SK-N-SH treated with all-trans-retinoic acid at 6 μM for 48 hours (cell line): Measurements from ENCODE around the gene KIAA1217.

Experiments
- ATAC-seq: fragments of 200-7000 bp; cut with Tn5 transposase; 3 replicates; pipeline ENCODE4 v1.9.1; 2020; ENCODE audit warnings: mild to moderate bottlenecking, moderate library complexity
- BACH2 ChIP-seq: fragments of 250-450 bp; sonication (Bioruptor Pico); IDR thresholded peaks from 2 replicates; pipeline ENCODE4 v1.9.0; 2021; ENCODE audit warnings: mild to moderate bottlenecking, borderline replicate concordance
- ESRRG ChIP-seq: fragments of 250-450 bp; sonication (Bioruptor Pico); IDR thresholded peaks from 2 replicates; pipeline ENCODE4 v1.6.1; 2021; ENCODE audit warnings: mild to moderate bottlenecking
- GLIS3 ChIP-seq: fragments of 250-450 bp; sonication (Bioruptor Pico); IDR thresholded peaks from 2 replicates; pipeline ENCODE4 v1.5.0; 2020; ENCODE audit warnings: mild to moderate bottlenecking, moderate library complexity
- ISL1 ChIP-seq: fragments of 250-450 bp; sonication (Bioruptor Pico); IDR thresholded peaks from 2 replicates; pipeline ENCODE4 v2.1.2; 2022; ENCODE audit warnings: mild to moderate bottlenecking, moderate library complexity
- PPARA ChIP-seq: fragments of 250-450 bp; sonication (Bioruptor Pico); IDR thresholded peaks from 2 replicates; pipeline ENCODE4 v1.5.0; 2020; ENCODE audit warnings: mild to moderate bottlenecking, borderline replicate concordance
- SNAI2 ChIP-seq: fragments of 250-450 bp; sonication (Bioruptor Pico); IDR thresholded peaks from 2 replicates; pipeline ENCODE4 v1.5.0; 2020; ENCODE audit warnings: mild to moderate bottlenecking, moderate library complexity
- TOX ChIP-seq: fragments of 250-450 bp; sonication (Bioruptor Pico); IDR thresholded peaks from 2 replicates; pipeline ENCODE4 v1.8.0; 2021; ENCODE audit warnings: mild to moderate bottlenecking, moderate library complexity, borderline replicate concordance
- ZC3H10 ChIP-seq: fragments of 250-450 bp; sonication (Bioruptor Pico); IDR thresholded peaks from 2 replicates; pipeline ENCODE4 v1.5.1; 2021; ENCODE audit warnings: mild to moderate bottlenecking, moderate library complexity
- ZFP3 ChIP-seq: fragments of 250-450 bp; sonication (Bioruptor Pico); IDR thresholded peaks from 2 replicates; pipeline ENCODE4 v1.5.0; 2020; ENCODE audit warnings: mild to moderate bottlenecking, moderate library complexity
- ZFP30 ChIP-seq: fragments of 450-650 bp; formaldehyde crosslinking; IDR thresholded peaks from 2 replicates; pipeline ENCODE4 v1.5.0; 2022; ENCODE audit warnings: mild to moderate bottlenecking, moderate library complexity
- ZNF70 ChIP-seq: fragments of 450-650 bp; formaldehyde crosslinking; IDR thresholded peaks from 2 replicates; pipeline ENCODE4 v1.5.0; 2020; ENCODE audit warnings: mild to moderate bottlenecking, moderate library complexity
- ZNF8 ChIP-seq: fragments of 450-650 bp; formaldehyde crosslinking; IDR thresholded peaks from 2 replicates; pipeline ENCODE4 v1.5.0; 2020; ENCODE audit warnings: mild to moderate bottlenecking, moderate library complexity
- TF ChIP-seq, protein P1 (sequence below): fragments of 250-450 bp; sonication (Bioruptor Pico); IDR thresholded peaks from 2 replicates; pipeline ENCODE4 v1.5.0; 2020; ENCODE audit warnings: mild to moderate bottlenecking, moderate library complexity
- TF ChIP-seq, protein P2 (sequence below): fragments of 250-450 bp; sonication (Bioruptor Pico); IDR thresholded peaks from 2 replicates; pipeline ENCODE4 v1.5.1; 2020; ENCODE audit warnings: low read depth, mild to moderate bottlenecking, moderate library complexity
- TF ChIP-seq, protein P3 (sequence below): fragments of 250-450 bp; sonication (Bioruptor Pico); IDR thresholded peaks from 2 replicates; pipeline ENCODE4 v1.8.0; 2021; ENCODE audit warnings: low read depth, mild to moderate bottlenecking, moderate library complexity, borderline replicate concordance
- TF ChIP-seq, protein P4 (sequence below): fragments of 250-450 bp; sonication (Bioruptor Pico); IDR thresholded peaks from 2 replicates; pipeline ENCODE4 v1.5.1; 2021; ENCODE audit warnings: mild to moderate bottlenecking, moderate library complexity

KIAA1217 gene

DNA sequence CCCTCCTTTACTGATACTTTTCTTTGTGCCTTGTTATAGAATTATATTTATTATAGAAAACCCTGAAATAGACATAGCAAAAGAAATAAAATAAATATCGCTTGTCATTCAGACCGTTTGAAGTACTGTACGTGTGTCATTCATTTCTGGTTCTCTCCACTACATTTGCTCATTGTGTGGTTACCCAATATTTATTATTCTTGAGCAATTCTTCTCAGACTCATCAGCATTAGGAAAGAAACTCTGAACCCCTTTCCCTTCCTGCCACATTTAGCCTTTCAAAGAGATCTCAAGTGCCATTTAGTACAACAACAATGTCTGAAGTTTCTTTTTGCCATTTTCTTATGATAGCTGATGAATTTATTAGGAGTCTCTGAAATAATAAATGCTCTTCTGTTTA, 154.1 kb downstream of the KIAA1217 start:
- ATAC-seq = no peak
- TF ChIP-seq ZFP30 (CRISPR knock-in tag) = no peak
- TF ChIP-seq, protein P1, sequence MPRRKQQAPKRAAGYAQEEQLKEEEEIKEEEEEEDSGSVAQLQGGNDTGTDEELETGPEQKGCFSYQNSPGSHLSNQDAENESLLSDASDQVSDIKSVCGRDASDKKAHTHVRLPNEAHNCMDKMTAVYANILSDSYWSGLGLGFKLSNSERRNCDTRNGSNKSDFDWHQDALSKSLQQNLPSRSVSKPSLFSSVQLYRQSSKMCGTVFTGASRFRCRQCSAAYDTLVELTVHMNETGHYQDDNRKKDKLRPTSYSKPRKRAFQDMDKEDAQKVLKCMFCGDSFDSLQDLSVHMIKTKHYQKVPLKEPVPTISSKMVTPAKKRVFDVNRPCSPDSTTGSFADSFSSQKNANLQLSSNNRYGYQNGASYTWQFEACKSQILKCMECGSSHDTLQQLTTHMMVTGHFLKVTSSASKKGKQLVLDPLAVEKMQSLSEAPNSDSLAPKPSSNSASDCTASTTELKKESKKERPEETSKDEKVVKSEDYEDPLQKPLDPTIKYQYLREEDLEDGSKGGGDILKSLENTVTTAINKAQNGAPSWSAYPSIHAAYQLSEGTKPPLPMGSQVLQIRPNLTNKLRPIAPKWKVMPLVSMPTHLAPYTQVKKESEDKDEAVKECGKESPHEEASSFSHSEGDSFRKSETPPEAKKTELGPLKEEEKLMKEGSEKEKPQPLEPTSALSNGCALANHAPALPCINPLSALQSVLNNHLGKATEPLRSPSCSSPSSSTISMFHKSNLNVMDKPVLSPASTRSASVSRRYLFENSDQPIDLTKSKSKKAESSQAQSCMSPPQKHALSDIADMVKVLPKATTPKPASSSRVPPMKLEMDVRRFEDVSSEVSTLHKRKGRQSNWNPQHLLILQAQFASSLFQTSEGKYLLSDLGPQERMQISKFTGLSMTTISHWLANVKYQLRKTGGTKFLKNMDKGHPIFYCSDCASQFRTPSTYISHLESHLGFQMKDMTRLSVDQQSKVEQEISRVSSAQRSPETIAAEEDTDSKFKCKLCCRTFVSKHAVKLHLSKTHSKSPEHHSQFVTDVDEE (CRISPR knock-in tag) = no peak
- no peak for TF ChIP-seq GLIS3 (CRISPR knock-in tag)
- no peak for TF ChIP-seq ZNF8 (CRISPR knock-in tag)
- TF ChIP-seq ZC3H10 (CRISPR knock-in tag) = no peak

DNA sequence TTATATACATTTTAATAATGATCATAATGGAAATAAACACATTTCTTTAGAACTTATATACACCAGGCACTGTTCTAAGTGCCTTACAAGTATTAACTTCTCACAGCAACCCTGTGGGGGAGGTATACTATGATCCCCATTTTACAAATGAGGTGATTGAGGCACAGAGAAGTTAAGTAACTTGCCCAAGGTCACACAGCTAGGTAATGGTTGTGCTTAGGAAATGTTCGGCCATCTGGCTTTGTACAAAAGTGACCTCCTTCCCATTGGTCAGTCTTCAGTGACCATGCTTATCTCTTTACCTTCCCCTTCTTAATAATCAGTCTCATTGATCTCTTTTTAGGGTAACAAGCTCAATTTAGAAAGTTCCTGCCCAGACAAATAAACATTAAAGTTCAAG, 158.8 kb downstream of the KIAA1217 start:
- no peak for ATAC-seq
- TF ChIP-seq BACH2 (CRISPR knock-in tag) (no peak), SNAI2 (CRISPR knock-in tag) (no peak), GLIS3 (CRISPR knock-in tag) (no peak), ZFP3 (CRISPR knock-in tag) (no peak), ZNF70 (CRISPR knock-in tag) (no peak)
- TF ChIP-seq, protein P2, sequence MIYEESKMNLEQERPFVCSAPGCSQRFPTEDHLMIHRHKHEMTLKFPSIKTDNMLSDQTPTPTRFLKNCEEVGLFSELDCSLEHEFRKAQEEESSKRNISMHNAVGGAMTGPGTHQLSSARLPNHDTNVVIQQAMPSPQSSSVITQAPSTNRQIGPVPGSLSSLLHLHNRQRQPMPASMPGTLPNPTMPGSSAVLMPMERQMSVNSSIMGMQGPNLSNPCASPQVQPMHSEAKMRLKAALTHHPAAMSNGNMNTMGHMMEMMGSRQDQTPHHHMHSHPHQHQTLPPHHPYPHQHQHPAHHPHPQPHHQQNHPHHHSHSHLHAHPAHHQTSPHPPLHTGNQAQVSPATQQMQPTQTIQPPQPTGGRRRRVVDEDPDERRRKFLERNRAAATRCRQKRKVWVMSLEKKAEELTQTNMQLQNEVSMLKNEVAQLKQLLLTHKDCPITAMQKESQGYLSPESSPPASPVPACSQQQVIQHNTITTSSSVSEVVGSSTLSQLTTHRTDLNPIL = no peak
- TF ChIP-seq, protein P3, sequence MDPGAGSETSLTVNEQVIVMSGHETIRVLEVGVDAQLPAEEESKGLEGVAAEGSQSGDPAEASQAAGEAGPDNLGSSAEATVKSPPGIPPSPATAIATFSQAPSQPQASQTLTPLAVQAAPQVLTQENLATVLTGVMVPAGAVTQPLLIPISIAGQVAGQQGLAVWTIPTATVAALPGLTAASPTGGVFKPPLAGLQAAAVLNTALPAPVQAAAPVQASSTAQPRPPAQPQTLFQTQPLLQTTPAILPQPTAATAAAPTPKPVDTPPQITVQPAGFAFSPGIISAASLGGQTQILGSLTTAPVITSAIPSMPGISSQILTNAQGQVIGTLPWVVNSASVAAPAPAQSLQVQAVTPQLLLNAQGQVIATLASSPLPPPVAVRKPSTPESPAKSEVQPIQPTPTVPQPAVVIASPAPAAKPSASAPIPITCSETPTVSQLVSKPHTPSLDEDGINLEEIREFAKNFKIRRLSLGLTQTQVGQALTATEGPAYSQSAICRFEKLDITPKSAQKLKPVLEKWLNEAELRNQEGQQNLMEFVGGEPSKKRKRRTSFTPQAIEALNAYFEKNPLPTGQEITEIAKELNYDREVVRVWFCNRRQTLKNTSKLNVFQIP = no peak

DNA sequence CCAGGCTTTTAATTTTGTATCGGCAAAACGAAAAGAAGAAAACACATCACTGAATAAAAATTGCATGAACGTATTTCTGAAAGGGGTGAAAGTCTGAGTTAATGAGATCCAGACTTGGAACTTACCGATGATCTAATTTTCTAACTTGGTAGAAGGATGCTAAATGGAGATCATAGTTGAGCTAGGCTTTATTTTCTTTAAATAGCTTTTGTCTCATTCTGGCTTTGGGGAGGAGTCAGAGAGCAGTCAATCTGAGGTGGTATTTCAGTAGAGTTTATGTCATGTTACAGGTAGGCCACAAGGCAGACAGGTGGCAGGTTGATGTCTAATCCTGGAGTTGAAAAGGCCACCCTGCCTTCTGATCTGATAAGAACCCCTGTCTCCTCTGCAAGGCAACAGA, 161.9 kb downstream of the KIAA1217 start:
- ATAC-seq = no peak
- no peak for TF ChIP-seq TOX (CRISPR knock-in tag)
- TF ChIP-seq, protein P1 (CRISPR knock-in tag) = no peak
- TF ChIP-seq PPARA (CRISPR knock-in tag) = no peak
- TF ChIP-seq SNAI2 (CRISPR knock-in tag) = no peak
- TF ChIP-seq, protein P2 = no peak
- TF ChIP-seq ISL1 (CRISPR knock-in tag) = no peak
- TF ChIP-seq, protein P4, sequence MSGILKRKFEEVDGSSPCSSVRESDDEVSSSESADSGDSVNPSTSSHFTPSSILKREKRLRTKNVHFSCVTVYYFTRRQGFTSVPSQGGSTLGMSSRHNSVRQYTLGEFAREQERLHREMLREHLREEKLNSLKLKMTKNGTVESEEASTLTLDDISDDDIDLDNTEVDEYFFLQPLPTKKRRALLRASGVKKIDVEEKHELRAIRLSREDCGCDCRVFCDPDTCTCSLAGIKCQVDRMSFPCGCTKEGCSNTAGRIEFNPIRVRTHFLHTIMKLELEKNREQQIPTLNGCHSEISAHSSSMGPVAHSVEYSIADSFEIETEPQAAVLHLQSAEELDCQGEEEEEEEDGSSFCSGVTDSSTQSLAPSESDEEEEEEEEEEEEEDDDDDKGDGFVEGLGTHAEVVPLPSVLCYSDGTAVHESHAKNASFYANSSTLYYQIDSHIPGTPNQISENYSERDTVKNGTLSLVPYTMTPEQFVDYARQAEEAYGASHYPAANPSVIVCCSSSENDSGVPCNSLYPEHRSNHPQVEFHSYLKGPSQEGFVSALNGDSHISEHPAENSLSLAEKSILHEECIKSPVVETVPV (CRISPR knock-in tag) = no peak
- TF ChIP-seq ZFP30 (CRISPR knock-in tag) = no peak
- TF ChIP-seq ZFP3 (CRISPR knock-in tag) = no peak
- TF ChIP-seq ESRRG (CRISPR knock-in tag) = no peak
- no peak for TF ChIP-seq ZNF70 (CRISPR knock-in tag)
- TF ChIP-seq, protein P3 = no peak
